Type B pancreatic cell (in vitro differentiated cells): ENCODE data around the gene CFC1B. TPM values are rescaled to one million over a fixed set of nuclear protein-coding genes. Genes with fewer than 3 reads are reported as not detected.
"Not testable (repeated sequence)": the region's sequence is repeated elsewhere in the genome, so short reads cannot be mapped to it uniquely, and the experiment has no call there.

Experiments used
- DNase-seq: peaks from one replicate; pipeline ENCODE4 v3.0.0; 2021; ENCODE audit warnings: mixed read lengths; ENCODE audit not compliant: unreplicated experiment; ENCODE audit errors: extremely low spot score
- H3K27ac Mint-ChIP-seq: 2 replicates; pipeline ENCODE4 v1.8.0; 2021; ENCODE audit warnings: mild to moderate bottlenecking, mixed read lengths
- H3K27me3 Mint-ChIP-seq: 2 replicates; pipeline ENCODE4 v1.8.0; 2021; ENCODE audit warnings: mixed read lengths
- H3K36me3 Mint-ChIP-seq: 2 replicates; pipeline ENCODE4 v1.8.0; 2021; ENCODE audit warnings: mixed read lengths
- H3K4me1 Mint-ChIP-seq: one replicate; pipeline ENCODE4 v1.8.0; 2021; ENCODE audit warnings: mixed read lengths; ENCODE audit not compliant: unreplicated experiment
- H3K4me3 Mint-ChIP-seq: 2 replicates; pipeline ENCODE4 v1.8.0; 2021; ENCODE audit warnings: mild to moderate bottlenecking, mixed read lengths
- H3K9me3 Mint-ChIP-seq: 2 replicates; pipeline ENCODE4 v1.8.0; 2021; ENCODE audit warnings: mixed read lengths
- long read RNA-seq: library from polyadenylated mRNA; unstranded; transcript quantifications from one replicate; pipeline ENCODE4 v2.0.0, GENCODE V29; 2020
- total RNA-seq: library from RNA; stranded (reverse); gene quantifications from 2 replicates; pipeline ENCODE4 v1.2.1, GENCODE V29; 2021; ENCODE audit warnings: low replicate concordance

CFC1B gene
- not detected in 2 replicates for total RNA-seq
- long read RNA-seq = 0 reads

DNA sequence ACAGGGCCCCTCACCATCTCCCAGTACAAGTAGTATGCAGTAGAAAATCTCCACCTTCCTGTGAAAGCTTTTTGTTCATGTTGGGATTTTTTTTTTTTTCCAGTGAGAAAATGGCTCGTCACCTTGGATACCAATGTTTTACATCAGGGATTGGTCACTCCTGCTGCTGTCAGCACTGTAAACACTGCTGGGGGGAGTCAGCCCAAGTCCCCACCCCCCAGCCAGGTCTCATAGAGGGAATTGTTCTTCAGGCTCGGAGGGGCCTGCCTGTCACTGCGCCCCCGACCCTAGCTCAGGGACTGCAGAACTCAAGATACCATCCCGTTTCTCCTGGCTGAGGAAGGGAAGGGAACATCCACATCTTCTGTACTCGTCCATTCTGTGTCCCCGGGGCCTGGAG, at the start of gene CFC1B:
Gene CFC1B, plus strand, starts transcription at position 231 of the 400 bp plus-strand sequence. CDS start 263 bp downstream, outside the sequence.
- not testable (repeated sequence) for H3K9me3 Mint-ChIP-seq, H3K4me1 Mint-ChIP-seq, H3K27me3 Mint-ChIP-seq, H3K36me3 Mint-ChIP-seq, H3K27ac Mint-ChIP-seq, DNase-seq, H3K4me3 Mint-ChIP-seq

DNA sequence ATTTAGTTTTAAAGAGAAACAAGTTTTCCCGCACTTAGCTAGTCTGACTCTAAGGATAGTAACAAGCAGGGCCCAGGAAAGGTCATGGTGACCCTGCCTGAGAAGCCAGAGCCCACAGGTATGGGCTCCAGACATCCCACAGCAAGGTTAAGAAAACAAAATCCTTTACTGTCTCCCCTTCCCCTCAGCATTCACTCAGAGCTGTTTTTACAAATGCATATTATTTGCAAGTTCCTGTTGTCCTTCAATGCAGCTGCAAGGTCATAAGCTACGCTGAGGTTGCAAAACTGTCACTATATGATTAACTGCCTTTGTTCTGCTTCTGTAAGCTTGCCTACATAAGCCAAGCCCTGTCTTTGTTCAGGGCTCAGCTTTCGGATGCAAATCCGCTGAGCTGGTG, 29.9 kb upstream of the CFC1B start:
- H3K4me1 Mint-ChIP-seq, H3K4me3 Mint-ChIP-seq, H3K27ac Mint-ChIP-seq, H3K36me3 Mint-ChIP-seq, DNase-seq, H3K27me3 Mint-ChIP-seq, H3K9me3 Mint-ChIP-seq: not testable (repeated sequence)

DNA sequence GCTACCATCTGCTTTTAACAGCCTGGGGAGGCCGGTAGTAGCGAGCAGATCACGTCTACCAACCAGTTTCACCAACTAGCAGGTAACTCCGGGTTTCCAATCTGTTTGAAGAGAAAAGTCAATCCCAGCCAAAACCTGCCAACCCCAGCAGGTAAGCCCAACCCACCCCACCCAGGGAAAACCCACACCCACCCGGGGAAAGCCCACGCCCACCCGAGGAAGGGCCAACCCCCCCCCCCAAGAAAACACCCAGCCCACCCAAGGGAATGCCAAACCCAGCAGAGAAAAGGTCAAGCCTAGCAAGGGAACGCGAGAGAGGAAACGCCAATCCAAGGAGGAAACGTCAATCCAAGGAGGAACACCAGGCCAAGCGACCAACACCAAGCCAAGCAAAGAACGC, 11.8 kb upstream of the CFC1B start, which contains the start of gene POTEI:
Gene POTEI, minus strand, starts transcription at position 101 of the 400 bp plus-strand sequence. Its CDS starts 93 bp downstream, at position 8.
- not testable (repeated sequence) for H3K4me1 Mint-ChIP-seq, H3K4me3 Mint-ChIP-seq, DNase-seq, H3K36me3 Mint-ChIP-seq, H3K9me3 Mint-ChIP-seq, H3K27ac Mint-ChIP-seq, H3K27me3 Mint-ChIP-seq

DNA sequence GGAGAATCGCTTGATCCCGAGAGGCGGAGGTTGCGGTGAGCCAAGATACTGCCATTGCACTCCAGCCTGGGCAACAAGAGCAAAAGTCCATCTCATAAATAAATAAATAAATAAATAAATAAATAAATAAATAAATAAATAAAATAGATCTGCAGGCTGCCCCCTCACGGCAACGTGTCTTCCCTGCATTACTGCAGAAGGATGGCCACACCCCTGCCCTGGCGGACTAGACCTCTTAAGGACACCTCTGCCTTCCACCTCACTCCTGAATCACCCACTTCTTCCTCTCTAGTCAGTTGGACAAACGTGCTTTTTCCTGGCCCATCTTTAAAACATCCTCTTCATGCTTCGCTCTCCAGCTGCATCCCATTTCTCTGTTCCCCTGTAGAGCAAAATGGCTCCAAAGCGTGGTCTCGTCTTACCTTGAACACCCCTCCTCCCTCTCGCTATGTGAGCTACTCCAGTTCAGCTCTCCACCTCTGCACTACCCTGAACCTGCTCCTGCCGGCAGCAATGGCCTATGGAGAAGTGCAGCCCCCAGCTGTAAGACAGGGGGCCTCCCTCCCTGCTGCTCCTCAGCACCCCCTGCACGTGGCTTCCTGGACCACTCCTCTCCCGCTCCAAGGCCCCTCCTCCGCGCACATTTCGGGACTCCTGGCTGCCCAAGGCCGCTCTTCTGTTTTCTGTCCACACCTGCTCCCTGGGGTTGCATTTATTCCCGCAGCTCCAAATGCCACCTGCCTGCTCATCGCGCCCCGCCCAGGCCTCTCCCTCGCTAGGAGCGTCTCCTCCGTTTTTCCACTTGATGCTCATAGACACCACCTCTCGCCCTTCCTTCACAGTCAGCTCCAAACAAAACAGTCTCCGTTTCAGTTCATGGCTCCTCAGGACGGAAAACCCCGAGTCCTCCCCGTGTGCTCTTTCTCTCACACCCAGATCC, 9.9 kb upstream of the CFC1B start:
- not testable (repeated sequence) for H3K9me3 Mint-ChIP-seq, H3K27ac Mint-ChIP-seq, DNase-seq, H3K4me1 Mint-ChIP-seq, H3K36me3 Mint-ChIP-seq, H3K27me3 Mint-ChIP-seq, H3K4me3 Mint-ChIP-seq

DNA sequence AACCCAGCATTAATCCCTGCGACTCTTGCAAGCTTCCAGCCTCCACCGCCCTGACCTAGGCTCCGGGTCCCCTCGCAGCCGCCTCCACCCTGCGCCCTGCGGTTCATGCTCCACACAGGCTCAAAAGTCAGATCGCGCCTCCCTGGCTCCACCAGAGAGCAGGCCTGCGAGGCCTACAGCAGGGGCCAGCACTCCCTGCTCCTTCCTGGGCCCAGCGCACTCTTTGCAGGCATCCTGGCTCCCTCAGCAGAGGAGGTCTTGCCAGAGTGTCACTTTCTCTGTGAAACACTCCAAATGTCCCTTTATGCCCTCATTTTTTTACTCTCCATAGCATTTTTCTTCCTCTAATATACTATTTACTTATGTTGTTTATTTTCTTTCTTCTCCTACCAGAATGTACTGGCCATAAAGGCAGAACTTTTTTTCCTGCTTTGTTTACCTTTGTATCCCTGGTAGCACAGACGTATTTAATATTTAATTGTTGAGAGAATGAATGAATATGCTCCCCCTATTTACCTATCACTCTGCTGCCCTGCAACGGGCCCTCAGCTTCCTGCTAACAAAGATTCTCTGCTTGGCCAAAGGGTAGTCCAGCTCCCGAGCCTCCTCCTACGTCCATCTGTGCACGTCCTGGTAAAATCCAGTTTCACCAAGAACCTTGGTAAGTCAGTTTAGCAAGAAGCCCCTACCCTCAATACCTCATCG, 9.1 kb upstream of the CFC1B start:
- not testable (repeated sequence) for H3K4me3 Mint-ChIP-seq, H3K9me3 Mint-ChIP-seq, H3K36me3 Mint-ChIP-seq, H3K27ac Mint-ChIP-seq, H3K27me3 Mint-ChIP-seq, DNase-seq, H3K4me1 Mint-ChIP-seq

DNA sequence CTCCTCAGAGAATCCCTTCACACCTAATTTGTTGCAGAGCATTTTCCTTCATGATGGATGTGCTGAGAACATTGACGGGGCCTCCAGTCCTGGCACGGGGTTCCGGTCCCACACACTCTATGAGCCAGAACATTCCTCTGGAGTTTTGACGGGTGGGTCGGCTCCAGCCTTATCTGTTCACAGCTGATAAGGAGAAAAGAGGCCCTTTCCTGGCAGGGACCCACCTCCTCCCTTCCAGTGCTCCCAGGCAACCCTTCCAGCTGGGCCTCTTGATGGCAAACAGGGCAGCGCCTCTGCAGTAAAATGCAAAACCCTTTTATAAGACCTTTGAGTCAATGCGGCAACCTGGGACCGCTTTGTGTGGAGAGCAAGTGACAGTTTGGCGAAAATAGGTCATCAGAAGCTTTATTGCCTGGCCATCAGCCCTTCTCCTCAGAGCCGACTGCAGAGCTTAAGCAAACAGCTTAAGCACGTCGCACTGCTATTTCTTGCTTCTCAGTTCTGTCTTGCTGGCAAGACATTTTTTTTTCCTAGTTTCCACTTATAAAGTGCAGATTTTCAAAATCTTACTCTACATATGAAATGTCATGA, 2.4 kb upstream of the CFC1B start:
- H3K36me3 Mint-ChIP-seq, H3K27ac Mint-ChIP-seq, H3K9me3 Mint-ChIP-seq, H3K4me3 Mint-ChIP-seq, H3K27me3 Mint-ChIP-seq, H3K4me1 Mint-ChIP-seq, DNase-seq: not testable (repeated sequence)

DNA sequence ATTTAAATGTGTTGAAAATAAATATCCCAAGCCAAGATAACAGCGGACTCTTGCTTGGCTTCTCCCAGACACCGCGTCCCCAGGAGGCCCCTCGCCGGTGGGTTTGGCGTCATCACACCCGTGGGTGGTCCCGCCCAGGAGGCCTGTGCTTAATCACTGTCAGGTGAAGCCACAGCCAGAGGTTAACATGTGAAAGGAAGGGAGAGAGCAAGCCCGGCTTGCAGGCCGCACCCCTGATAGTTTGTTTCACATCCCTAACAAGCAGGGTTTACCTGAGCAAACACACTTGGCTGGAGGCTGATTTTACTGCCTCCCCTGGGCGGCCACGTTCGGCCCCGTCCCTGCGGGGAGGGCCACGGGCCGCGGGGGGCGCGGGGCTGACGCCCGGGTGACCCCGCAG, 1.4 kb downstream of the CFC1B start:
- not testable (repeated sequence) for H3K4me1 Mint-ChIP-seq, H3K36me3 Mint-ChIP-seq, H3K4me3 Mint-ChIP-seq, H3K27me3 Mint-ChIP-seq, H3K9me3 Mint-ChIP-seq, H3K27ac Mint-ChIP-seq, DNase-seq

DNA sequence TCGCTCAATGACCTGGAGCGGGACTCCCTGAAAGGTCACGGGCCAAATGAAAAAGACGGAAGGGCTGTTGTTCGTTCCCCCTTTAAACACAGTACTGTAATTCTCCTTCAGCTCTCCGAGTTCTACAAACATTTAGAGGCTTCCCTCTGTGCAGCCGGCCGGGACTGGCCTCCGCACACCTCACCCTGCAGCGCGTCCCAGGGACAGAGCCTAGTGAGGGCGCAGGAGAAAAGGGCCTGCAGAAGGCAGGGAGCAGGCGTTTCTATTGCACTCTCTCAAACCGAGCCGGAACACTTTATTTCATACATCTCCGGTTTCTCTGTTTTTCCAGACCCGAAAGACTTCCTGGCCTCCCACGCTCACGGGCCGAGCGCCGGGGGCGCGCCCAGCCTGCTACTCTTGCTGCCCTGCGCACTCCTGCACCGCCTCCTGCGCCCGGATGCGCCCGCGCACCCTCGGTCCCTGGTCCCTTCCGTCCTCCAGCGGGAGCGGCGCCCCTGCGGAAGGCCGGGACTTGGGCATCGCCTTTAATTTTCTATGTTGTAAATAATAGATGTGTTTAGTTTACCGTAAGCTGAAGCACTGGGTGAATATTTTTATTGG, 6.4 kb downstream of the CFC1B start:
- not testable (repeated sequence) for H3K27me3 Mint-ChIP-seq, H3K27ac Mint-ChIP-seq

DNA sequence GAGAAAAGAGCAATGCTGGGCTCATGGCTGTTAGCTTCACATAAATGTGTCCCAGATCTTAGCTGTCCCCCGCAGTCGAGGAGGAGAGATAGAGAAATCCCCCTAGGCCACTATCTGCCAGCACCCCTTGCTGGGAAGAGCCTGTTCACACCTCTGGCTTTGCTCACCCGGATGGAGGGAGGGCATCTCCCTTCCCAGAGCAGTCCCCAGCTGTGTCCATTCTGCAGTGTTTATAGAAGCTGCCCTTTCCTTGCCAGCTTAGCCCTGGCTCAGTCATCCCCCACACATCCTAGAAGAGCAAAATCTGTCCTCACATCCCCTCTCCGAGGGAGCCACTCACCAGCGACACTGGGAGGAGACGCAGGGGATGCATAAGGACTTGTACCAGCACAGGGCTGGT, 8.5 kb downstream of the CFC1B start:
- not testable (repeated sequence) for DNase-seq, H3K4me1 Mint-ChIP-seq, H3K4me3 Mint-ChIP-seq, H3K9me3 Mint-ChIP-seq, H3K27ac Mint-ChIP-seq, H3K36me3 Mint-ChIP-seq, H3K27me3 Mint-ChIP-seq

More for the DNA sequence above, 6.4 kb downstream of the CFC1B start:
- not testable (repeated sequence) for H3K36me3 Mint-ChIP-seq, H3K9me3 Mint-ChIP-seq, H3K4me1 Mint-ChIP-seq, H3K4me3 Mint-ChIP-seq, DNase-seq

DNA sequence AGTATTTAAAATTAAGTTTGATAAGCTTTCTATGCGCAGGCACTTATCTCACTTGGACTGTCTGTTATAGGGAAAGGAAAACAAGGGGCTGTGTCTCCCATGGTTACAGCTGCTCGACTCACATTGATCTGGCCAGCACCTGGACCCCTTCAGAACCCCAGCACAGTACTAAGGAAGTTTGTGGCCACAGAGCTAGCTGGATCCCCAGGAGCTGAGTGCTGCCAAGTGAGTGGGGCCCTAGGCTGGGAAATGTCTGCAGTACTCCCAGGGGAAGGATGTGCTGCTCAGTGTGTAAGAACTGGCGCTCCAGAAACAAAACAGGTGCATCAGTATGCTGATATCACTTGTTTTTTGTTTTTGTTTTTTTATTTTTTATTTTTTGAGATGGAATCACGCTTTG, 9.2 kb downstream of the CFC1B start:
- H3K9me3 Mint-ChIP-seq, DNase-seq, H3K36me3 Mint-ChIP-seq, H3K4me3 Mint-ChIP-seq, H3K4me1 Mint-ChIP-seq, H3K27ac Mint-ChIP-seq, H3K27me3 Mint-ChIP-seq: not testable (repeated sequence)

DNA sequence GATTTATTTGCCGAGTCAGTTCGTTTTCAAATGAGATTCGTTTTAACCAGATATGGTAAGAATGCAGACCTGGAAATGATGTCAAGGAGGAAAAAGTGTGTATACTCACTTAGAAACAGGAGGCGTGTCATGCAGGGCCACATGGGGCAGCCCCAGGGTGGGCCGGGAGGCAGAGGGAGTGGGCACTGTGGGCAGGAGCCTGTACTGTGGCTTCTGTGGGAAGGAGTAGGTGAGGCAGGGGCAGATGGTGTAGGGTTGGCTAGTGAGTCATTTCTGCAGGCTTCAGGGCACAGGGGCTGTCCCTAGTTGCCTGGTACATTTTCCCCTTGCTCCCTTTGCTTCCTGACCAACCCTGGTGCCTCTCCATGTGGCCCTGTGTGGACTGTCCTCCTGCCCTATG, 10.2 kb downstream of the CFC1B start:
- H3K4me3 Mint-ChIP-seq, H3K27ac Mint-ChIP-seq, H3K36me3 Mint-ChIP-seq, H3K4me1 Mint-ChIP-seq, H3K27me3 Mint-ChIP-seq, H3K9me3 Mint-ChIP-seq, DNase-seq: not testable (repeated sequence)

DNA sequence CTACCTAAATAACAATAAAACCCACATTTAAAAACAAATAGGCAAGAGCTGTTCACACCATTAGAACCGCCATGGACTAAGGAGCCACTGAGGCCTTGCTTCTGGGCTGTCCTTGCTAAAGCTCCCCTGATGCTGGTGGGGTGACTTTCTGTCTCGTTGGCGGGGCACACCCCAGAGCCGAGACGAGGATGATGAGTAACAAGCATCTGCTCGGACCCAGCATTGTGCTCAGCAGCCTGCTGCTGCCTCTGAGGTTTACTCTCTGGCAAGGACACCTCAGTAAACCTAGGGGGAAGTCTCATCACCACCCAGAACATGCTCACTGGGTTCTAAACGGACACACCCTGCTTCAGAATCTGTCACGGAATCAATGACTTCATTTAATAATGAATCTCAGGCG, 10.7 kb downstream of the CFC1B start:
- not testable (repeated sequence) for H3K4me3 Mint-ChIP-seq, DNase-seq, H3K27ac Mint-ChIP-seq, H3K9me3 Mint-ChIP-seq, H3K36me3 Mint-ChIP-seq, H3K4me1 Mint-ChIP-seq, H3K27me3 Mint-ChIP-seq

DNA sequence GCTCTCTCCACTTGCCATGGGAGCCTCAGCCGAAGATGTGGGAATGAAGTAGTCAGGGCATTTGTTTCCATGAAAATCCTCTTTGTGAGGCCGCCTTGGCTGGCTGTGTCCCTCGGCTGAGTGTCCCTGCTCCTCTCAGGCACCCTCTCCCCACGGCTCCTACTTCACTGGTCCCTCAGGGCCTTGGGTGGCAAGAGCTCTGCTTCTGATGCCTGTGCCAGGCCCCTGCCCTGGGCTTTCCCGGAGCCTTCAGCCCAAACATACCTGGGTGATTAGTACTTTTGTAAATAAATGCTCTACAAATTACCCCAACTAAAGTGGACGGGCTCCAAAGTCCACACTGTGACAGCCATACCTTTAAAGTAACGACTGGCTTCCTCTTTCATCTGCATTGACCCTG, 15.6 kb downstream of the CFC1B start:
- H3K9me3 Mint-ChIP-seq, H3K4me3 Mint-ChIP-seq, H3K27ac Mint-ChIP-seq, H3K4me1 Mint-ChIP-seq, H3K27me3 Mint-ChIP-seq, DNase-seq, H3K36me3 Mint-ChIP-seq: not testable (repeated sequence)
